ENCODE data around the gene METRNL.

METRNL gene

GRCh38 chr17:83081684-83082201 lies 2.3 kb downstream of the METRNL start:
- no peak for DNase-seq

GRCh38 chr17:83082424-83082823 lies 3.0 kb downstream of the METRNL start:
- DNase-seq = no peak

GRCh38 chr17:83082909-83083367 lies 3.5 kb downstream of the METRNL start:
- DNase-seq = no peak

- peak; percentile 44 to 45 for DNase-seq
Measured at GRCh38 chr17:83083368-83084201, 4.2 kb downstream of the METRNL start.

- no peak for DNase-seq
Measured at GRCh38 chr17:83084214-83084613, 4.8 kb downstream of the METRNL start.

- no peak for DNase-seq
Measured at GRCh38 chr17:83084621-83085056, 5.2 kb downstream of the METRNL start.

GRCh38 chr17:83085103-83085502 lies 5.7 kb downstream of the METRNL start:
- DNase-seq = no peak

GRCh38 chr17:83085526-83086198 lies 6.3 kb downstream of the METRNL start:
- DNase-seq = no peak

GRCh38 chr17:83086199-83086880 lies 6.9 kb downstream of the METRNL start:
- no peak for DNase-seq

- no peak for DNase-seq
Measured at GRCh38 chr17:83086907-83087787, 7.7 kb downstream of the METRNL start.

GRCh38 chr17:83087788-83088360 lies 8.5 kb downstream of the METRNL start:
- DNase-seq = no peak

GRCh38 chr17:83088451-83088850 lies 9.0 kb downstream of the METRNL start:
- DNase-seq = no peak

GRCh38 chr17:83088909-83089308 lies 9.5 kb downstream of the METRNL start:
- no peak for DNase-seq

GRCh38 chr17:83089328-83090132 lies 10.1 kb downstream of the METRNL start:
- DNase-seq = no peak

GRCh38 chr17:83090444-83091256 lies 11.2 kb downstream of the METRNL start:
- DNase-seq = no peak

GRCh38 chr17:83091257-83092141 lies 12.1 kb downstream of the METRNL start:
- no peak for DNase-seq

GRCh38 chr17:83092186-83092585 lies 12.8 kb downstream of the METRNL start:
- DNase-seq = no peak

- no peak for DNase-seq
Measured at GRCh38 chr17:83092931-83093330, 13.5 kb downstream of the METRNL start.

- DNase-seq = no peak
Measured at GRCh38 chr17:83093506-83093905, 14.1 kb downstream of the METRNL start.
